ENCODE measurements around the gene SLC66A1.

Gene SLC66A1

DNA sequence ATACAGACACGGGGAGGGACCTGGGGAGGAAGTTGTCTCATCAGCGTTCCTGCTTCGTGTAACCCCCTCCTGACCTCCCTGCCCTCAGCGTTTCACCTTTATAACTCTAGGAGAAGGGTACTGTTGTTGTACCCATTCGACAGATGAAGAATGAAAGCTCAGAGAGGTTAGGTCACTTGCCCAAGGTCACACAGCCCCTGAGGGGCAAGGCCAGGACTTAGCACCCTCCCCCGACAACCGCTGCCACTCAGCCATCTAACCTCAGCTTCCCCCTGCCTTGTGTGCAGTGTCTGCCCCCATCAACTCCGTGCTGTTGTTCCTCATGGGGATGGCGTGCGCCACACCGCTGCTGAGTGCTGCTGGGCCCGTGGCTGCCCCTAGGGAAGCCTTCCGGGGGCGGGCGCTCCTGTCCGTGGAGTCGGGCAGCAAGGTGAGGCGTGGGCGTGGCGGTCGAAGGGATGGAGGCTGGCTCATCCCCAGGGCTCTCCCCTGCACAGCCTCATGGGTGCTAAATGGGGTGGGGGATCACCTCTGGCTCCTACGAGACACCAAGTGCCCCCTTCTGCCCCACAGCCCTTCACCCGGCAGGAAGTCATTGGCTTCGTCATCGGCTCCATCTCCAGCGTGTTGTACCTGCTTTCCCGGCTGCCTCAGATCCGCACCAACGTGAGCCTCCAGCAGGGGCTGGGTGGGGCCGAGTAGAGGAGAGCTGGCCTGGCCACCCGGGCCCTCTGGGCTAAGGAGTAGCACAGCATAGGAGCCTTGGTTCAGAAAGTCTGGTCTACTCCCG, 14.0 kb downstream of the SLC66A1 start:
- no peak for DNase-seq (ENCODE audit: low spot score)

DNA sequence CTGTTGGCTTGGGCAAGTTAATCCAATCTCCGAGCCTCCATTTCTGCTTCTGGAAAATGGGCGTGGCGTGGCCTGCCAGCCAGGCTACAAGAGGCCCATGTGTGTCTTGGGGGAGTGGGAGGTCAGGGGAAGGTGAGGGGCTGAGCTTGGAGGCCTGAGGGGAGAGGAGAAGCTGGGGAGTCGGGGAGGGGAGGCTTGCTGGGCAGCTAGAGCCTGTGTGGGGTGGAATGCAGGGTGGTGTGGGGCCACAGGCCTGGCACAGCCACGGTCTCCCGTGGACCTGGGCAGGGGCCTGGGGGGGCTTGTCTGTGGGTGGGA, 14.6 kb downstream of the SLC66A1 start:
- no peak for DNase-seq (ENCODE audit: low spot score)

DNA sequence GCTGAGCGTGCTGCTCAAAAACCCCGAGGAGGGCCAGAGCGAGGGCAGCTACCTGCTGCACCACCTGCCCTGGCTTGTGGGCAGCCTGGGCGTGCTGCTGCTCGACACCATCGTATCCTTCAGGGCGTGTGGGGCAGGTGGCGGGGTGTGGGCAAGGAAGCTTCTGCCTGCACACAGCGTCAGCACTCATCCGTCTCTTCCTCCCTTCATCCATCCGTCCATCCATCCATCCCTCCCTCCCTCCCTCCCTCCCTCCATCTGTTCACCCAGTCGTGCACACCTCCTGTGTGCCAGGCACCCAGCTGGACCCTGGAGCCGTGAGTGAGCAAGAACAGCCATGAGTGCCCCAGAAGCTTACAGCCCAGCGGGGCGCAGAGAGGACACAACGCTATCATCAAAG, 15.2 kb downstream of the SLC66A1 start:
- DNase-seq (ENCODE audit: low spot score) = no peak

DNA sequence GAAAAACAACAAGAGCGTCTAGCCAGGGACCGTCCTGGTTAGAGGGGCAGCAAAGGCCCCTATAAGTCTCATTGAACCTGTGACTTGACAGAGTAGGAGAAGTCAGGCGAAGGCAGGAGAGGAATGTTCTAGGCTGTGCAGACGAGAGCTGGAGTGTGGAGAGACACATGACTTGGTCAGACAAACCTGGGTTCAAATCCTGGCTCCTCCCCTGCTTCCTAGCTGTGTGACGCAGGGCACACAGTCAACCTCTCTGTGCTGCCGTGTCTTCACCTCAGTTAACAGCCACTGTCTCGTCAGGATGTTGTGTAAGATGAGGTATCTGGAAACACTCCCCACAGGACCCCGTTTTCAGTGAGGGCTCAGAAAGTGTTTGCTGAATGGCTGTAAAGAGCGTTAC, 15.6 kb downstream of the SLC66A1 start:
- DNase-seq (ENCODE audit: low spot score) = no peak

DNA sequence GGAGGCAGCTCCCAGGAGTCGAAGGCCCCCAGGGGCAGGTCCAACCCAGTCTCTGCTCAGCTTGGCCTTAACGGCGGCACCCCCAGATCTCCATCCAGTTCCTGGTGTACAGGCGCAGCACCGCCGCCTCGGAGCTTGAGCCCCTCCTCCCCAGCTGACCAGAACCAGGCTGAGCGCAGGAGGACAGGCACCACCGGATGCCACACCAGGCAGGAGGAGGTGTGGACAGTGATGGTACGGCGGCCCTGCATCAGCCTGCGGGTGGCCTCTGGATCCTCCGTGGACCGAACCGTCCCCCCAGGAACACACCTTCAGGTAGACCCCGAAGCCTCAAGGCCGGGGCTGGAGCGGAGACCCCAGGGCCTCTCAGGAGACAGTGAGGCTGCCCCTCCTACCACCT, 16.4 kb downstream of the SLC66A1 start:
- no peak for DNase-seq (ENCODE audit: low spot score)

DNA sequence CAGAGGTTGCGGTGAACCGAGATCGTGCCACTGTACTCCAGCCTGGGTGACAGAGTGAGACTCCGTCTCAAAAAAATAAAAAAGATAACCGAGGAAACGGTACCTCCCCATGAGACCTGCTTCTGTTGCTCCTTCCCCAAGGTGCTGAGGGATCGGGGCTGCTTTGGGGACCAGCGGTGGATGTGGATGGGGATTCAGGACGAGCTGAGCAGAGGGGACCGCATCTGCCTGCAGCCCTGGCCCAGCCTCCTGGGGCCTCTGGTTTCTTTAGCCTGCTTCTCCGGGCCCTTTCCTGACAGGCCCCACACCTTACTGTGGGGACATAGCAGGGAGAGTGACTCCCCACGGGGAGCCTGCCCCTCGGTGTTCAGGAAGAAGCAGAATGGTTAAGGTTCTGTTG, 17.1 kb downstream of the SLC66A1 start:
- DNase-seq (ENCODE audit: low spot score) = no peak

DNA sequence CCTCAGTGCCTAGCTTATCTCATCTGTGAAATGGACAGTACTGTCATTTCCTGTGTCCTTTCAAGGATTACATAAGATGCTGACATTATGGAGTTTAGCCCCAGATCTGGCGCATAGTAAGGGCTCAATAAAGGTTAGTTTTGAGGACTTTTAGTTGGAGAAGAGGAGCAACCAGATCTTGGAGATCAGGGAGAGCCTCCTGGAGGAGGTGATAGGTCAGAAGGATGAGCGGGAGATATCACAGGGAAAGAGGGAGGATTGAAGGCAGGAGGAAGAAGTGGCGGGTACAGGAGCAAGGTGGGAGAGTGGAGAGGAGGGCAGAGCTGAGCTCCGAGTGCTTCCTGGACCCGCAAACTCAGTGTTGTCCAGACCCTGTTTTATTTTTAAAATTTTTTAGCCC, 17.5 kb downstream of the SLC66A1 start:
- no peak for DNase-seq (ENCODE audit: low spot score)

DNA sequence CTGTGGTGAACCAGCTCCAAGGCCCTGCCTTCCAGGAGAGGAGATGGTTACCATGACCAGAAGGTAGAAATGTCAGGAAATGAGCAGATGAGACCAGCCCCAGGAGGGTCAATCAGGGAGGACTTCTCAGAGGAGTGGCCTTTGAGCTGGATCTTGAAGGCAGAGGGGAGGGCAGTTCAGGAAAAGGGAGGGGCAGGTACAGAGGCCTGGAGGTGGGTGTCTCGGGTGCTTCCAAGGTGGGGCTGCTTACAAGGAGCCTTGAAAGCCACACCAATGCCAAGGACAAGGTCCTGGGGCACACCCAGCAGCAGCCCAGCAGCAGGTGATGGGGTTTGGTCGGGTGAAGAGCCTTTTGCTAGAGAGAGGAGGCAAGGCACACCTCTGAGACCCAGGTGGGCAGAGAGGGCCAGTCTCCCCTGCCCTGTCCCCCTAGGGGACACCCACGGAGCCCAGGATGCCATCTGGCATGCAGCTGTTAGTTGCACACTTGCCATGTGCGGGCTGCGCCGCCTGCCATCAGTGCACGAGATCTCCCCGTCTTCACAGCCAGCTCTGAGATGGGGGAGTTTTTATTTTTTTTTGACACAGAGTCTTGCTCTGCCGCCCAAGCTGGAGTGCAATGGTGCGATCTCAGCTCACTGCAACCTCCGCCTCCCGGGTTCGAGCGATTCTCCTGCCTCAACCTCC, 18.5 kb downstream of the SLC66A1 start:
- no peak for DNase-seq (ENCODE audit: low spot score)

DNA sequence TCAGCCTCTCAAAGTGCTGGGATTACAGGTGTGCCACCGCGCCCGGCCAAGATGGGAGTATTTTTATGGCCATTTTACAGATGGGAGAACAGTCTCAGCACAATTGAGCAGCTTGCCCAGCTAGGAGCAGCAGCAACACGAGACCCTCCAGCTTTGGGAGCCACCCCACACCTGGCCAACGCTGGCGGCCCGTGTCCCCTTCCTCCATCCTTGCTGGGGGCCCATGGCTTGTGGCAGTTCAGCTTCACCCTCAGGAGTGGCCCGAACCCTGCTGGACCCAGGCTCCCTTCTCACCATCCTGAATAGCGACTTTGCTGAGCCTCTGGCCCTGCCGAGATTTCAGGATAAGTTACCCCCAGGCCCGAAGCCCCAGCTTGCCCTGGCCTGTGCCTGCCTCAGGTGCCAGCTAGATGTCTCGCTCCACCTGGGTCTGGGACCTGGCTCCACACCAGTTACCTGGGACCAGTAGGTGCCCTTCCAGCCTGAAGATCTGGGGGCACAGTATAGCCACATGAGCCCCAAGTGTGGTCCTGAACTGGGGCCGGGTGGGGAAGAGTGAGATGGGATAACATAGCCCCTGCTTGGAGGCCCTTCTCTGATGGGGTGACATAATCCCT, 19.2 kb downstream of the SLC66A1 start:
- DNase-seq (ENCODE audit: low spot score) = no peak

DNA sequence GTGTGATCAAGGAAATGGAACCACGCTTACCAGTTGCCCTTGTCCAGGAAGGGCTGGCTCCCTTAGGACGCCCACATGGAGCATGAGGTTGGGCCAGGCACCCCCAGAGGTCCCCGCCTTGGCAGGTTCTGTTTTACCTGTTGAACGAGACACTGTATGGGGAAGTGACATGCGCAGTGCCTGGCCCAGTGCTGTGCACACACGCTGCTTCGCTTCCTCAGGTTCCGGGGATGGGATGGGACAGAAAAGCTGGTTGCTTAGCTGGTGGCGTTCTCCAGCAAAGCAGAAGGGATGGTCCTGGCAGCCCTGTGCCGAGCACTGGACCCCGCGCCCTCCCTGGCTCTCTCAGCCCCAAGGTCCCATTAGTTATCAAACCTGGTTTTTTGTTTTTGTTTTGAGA, 20.7 kb downstream of the SLC66A1 start:
- no peak for DNase-seq (ENCODE audit: low spot score)

DNA sequence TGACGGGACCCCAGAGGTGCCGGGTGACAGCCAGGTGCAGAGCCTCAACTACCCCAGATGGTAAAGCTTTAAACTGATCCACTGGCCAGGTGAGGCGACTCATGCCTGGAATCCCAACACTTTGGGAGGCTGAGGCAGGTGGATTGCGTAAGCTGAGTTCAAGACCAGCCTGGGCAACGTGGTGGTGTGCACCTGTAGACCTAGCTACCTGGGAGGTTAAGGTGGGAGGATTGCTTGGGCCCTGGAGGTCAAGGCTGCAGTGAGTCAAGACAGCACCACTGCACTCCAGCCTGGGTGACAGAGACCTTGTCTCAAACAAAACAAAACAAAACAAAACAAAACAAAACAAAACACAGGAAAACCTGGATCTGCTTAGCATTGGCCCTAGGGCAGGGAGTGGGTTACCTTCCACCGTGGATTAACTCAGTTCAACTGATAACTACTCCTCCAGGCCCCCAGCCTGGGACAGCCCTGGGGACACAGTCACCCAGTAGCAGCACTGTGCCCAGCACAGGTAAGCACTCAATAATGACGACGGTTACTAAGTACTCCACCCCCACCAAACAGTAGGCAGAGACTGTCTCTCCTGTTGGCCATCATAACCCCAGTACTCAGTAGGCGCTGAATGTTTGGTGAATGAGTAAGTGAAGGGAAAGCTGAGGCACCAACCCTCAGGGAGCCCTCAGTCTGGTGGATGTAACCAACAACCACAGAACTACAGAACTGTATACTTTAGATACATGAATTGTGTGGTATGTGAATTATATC, 21.6 kb downstream of the SLC66A1 start:
- DNase-seq (ENCODE audit: low spot score) = no peak

DNA sequence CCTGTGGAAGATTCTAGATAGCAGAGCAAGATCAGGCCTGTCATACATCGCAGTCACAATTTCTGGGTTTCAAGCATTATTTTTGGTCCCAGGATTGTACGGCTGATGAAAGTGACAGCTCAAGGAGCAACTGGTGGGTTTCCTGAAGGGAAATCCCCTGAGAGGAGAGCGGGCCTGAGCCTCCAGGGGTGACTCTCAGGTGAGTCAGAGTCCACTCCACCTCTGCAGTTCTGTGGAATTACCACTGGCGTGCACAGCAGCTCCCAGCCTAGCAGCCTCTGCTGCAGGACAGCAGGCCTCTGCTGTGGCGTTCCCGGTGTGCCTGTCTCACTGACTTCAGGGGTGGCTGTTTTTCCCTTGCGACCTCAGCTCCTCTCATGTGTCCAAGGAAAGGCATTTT, 24.4 kb downstream of the SLC66A1 start:
- DNase-seq (ENCODE audit: low spot score) = no peak

DNA sequence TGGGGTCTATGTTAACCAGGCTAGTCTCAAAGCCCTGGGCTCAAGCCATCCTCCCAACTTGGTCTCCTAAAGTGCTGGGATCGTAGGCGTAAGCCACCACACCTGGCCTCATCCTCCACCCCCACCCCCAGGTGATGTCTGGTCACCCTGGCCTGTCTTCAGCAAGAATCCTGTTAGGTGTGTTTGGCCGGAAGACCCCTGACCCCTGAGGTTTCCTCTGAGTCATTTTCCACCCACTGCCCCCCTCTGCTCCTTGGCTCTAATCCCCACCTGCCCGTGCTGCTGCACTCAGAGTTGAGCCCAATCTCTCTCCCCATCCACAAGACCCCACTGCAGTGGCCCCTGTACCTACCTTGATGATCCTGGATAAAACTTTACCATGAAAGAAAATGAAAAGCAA, 25.2 kb downstream of the SLC66A1 start:
- DNase-seq (ENCODE audit: low spot score) = no peak

DNA sequence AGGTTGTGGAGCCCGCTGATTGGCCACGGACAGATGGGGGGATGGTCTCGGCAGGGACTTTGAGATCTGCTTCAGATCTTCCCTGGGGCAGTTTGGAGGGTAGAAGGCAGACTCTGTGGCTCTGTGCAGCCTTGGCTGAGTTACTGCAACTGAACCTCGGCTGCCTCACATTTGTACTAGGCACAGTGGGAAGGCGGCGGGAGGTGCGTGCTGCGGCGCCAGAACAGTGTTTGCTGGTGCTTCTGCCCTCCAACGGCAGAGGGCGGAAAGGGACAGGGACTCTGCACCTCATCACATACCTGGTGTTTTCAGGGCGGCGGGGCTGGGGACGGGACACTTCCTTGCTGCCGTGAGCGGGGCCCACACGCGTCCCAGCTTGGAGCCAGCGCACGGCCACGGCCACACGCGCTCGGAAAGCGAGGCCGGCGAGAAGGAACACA, 26.2 kb downstream of the SLC66A1 start:
- DNase-seq (ENCODE audit: low spot score) = no peak

DNA sequence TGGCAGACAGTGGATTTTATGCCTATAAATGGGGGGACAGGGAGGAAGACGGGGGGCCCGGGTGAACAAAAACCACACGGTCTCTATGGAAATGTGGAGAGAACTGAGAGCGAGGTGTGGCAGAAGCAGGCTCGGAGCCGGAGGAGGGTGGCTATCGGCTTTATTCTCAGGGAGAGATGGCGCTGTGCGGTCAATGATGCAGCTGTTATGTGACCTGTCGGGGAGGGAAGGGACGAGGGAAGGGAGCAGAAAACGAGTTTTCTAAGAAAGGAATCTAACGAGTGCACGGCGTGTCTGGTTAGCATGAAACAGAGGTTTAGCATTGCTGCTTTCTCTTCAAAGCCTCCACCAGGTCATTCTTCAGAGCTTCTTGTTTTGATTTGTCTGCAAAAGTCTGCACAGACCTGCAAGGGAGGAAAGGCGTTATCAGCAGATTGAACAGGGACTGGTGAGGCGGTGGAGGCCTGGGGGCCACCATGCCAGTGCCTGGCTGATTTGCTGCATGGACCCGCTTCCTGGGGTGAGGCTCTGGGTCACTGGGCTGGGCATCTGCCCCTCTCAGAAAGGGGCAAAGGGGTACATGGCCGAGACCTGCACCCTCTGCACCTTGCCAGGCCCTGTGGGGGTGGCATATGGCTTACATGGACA, 27.2 kb downstream of the SLC66A1 start:
- no peak for DNase-seq (ENCODE audit: low spot score)

DNA sequence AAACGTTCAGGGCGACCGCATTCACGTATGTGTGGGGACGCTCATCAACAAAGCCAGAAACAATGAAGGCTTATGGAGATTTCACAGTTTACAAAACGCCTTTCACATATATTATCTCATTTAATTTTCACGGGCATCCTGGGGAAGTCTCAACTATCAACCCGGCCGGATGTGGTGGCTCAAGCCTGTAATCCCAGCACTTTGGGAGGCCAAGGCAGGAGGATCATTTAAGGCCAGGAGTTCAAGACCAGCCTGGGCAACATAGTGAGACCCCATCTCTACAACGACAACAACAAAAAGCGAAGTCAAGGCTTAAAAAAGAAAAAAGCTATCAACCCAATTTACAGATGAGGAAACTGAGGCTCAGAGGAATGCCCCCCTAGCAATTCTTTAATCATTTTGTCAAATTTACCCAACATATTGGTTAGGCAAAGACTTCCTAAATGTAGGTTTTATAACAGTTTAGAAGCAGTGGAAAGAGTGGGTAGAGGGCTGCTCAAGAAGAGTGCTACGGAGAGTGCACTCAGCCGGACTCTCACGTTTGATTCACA, 28.3 kb downstream of the SLC66A1 start:
- DNase-seq (ENCODE audit: low spot score) = no peak

DNA sequence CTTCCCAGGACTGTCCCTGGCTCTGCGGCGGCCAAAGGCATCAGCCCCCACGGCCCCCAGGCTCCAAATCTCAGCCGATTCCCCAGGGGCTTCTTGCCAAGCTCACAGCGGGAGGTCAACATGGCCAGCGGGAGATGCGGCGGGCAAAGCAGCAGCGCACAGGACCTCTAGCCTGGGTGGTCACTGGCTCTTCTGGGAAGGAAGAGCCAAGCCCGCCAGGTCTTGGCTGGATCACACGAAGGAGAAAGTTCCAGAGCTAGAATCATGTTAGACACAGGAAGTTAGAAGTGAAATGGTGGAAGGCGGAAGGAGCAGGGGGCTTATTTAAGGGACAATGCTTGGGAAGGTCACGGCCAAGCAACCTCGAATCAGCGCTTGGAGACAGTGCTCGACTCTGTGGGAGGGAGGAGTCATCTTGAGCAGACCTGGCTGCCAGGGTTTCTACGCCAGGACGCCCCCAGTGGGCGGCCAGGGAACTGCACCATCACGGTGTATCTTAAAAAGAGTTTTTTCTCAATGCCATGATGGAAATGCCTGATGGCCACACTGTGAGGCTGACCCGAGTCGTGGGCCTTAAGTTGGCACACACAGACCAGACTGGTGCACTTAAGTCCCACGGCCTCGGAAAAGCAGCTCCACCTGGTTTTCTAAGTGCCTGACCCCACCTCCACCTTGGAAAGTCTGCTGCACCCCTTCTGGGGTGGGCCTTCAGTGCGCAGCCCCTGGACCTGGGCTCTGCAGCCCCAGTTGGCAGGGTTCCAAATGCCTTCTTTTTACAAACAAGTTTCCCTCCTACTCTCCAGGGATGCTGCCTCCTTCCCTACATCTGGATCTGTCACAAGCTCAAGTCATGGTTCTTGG, 29.3 kb downstream of the SLC66A1 start:
- DNase-seq (ENCODE audit: low spot score) = peak; percentile 41

DNA sequence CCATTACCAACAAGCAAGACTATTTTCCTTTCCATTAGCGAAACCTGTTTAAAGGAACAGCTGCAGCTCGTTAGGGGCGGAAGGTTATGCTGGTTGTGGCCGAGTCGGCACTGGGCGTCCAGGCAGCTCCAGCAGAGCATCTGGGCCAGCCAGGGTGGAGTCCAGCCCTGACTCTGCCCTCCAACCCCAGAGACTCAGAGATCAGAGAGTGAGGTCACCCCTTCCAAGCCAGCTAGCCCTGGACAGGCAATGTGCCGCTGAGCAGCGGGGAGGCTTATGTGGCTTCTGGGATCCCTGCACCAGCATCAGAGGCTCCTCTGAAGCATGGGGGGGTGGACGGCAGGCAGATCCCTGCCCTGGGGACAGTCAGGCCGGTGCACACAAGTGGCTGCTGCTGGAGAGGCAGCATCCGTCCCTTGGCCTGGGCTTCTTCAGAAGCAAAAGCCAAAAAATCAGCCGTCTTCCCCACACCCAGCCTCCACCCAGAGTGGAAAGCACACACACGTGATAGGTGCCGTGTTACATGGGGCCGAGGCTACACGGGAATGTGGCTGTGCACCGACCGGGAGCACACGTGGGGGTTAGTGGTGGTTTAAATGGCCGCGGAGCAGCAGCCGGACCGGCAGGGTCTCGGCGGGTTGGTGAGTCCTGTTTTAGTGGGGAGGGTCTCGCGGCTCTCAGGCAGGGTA, 30.1 kb downstream of the SLC66A1 start:
- DNase-seq (ENCODE audit: low spot score) = no peak

DNA sequence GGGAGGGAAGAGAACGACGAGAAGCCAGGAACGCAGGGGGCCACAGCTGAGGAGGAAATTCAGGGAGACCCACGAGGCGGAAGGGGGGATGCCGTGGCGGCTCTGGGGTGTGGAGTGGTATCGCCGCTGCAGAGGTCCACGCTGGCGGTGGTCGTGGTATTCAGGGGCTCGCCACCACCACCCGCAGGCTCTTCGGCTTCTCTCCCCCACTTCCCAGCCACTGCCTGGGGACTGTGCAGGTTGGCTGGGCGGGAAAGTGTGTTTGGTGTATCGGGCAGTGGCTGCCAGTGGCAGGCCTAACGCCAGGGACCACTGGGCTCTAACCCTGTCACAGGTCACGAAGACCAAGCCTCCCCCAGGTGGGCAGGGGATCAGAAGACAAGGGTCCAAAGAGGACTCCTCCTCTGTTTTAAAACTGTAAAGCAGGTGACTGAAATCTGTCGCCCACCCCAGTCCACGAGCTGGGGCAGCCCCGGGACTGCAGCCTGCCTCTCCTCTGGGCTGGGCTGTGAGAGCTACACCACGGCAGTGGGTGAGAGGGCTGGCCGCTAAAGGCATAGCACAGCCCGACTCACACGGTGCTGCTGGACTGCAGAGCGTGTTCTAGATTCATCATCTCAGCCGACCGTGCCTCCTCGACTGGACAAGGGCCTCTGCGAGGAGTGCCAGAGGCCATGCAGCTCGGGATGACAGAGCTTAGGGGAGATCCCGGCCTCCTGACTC, 30.9 kb downstream of the SLC66A1 start:
- no peak for DNase-seq (ENCODE audit: low spot score)

All from globus pallidus (tissue), 1 donor.